Progenitor cell of endocrine pancreas (in vitro differentiated cells): Measurements from ENCODE around the gene KCNH8. TPM values are rescaled to one million over a fixed set of nuclear protein-coding genes. Genes with fewer than 3 reads are reported as not detected.
"Not testable (repeated sequence)": the region's sequence is repeated elsewhere in the genome, so short reads cannot be mapped to it uniquely, and the experiment has no call there.

Source experiments
- DNase-seq: peaks from one replicate; pipeline ENCODE4 v3.0.0; 2021; ENCODE audit warnings: low spot score; ENCODE audit not compliant: unreplicated experiment
- H3K27ac Mint-ChIP-seq: 2 replicates; pipeline ENCODE4 v1.8.0; 2021; ENCODE audit warnings: mild to moderate bottlenecking, moderate library complexity, mixed read lengths
- H3K27me3 Mint-ChIP-seq: 2 replicates; pipeline ENCODE4 v1.8.0; 2021; ENCODE audit warnings: mixed read lengths
- H3K36me3 Mint-ChIP-seq: 2 replicates; pipeline ENCODE4 v1.8.0; 2022; ENCODE audit warnings: mixed read lengths; ENCODE audit not compliant: insufficient read depth
- H3K4me1 Mint-ChIP-seq: 2 replicates; pipeline ENCODE4 v1.8.0; 2021; ENCODE audit warnings: low read depth, mixed read lengths
- H3K4me3 Mint-ChIP-seq: 2 replicates; pipeline ENCODE4 v1.8.0; 2021; ENCODE audit warnings: low read depth, mild to moderate bottlenecking, moderate library complexity, mixed read lengths
- H3K9me3 Mint-ChIP-seq: 2 replicates; pipeline ENCODE4 v1.8.0; 2021; ENCODE audit warnings: low read depth, mixed read lengths
- CTCF ChIP-seq: fragments of 200-600 bp; sonication (generic); IDR thresholded peaks from one replicate; pipeline ENCODE4 v1.5.0; 2021; ENCODE audit warnings: antibody characterized with exemption, mild to moderate bottlenecking; ENCODE audit not compliant: unreplicated experiment
- long read RNA-seq: library from polyadenylated mRNA; unstranded; transcript quantifications from one replicate; pipeline ENCODE4 v2.0.0, GENCODE V29; 2020
- total RNA-seq: library from RNA; stranded (reverse); gene quantifications from 2 replicates; pipeline ENCODE4 v1.2.1, GENCODE V29; 2021

The KCNH8 gene
- total RNA-seq, result 9.8 and 10.0 TPM in 2 replicates
- long read RNA-seq, partial matches to known transcripts, result 2 of 3 reads
- long read RNA-seq, other reads (novel, unspliced or antisense), result 1 of 3 reads

GRCh38 chr3:19147905-19148767 lies at the start of gene KCNH8:
KCNH8 (plus strand) TSS chr3:19148510; CDS start chr3:19148720, 210 bp downstream.
- DNase-seq, result peak; percentile 47
- Mint-ChIP-seq H3K27me3 (no peaks in the 10 kb centered on the region), H3K36me3 (no peaks in the 10 kb centered on the region), H3K27ac (peak within 1 kb of the TSS; percentile 99), H3K4me3 (peak within 1 kb of the TSS; percentile 93), H3K4me1 (peaks cover 10% of the 10 kb centered on the region), H3K9me3 (no peaks in the 10 kb centered on the region)
- TF ChIP-seq CTCF, result no peak

GRCh38 chr3:19102654-19103290 lies 45.5 kb upstream of the KCNH8 start:
- not testable (repeated sequence) for H3K9me3 Mint-ChIP-seq, DNase-seq, H3K4me1 Mint-ChIP-seq, H3K27me3 Mint-ChIP-seq, H3K36me3 Mint-ChIP-seq
- H3K4me3 Mint-ChIP-seq, result peak overlapping the region; percentile 80
- peak overlapping the region; percentile 94 for H3K27ac Mint-ChIP-seq

GRCh38 chr3:19103510-19103909 lies 44.8 kb upstream of the KCNH8 start:
- DNase-seq, result no peak
- H3K4me3 Mint-ChIP-seq, result peak overlapping the region; percentile 80
- no peaks in the 10 kb centered on the region for H3K36me3 Mint-ChIP-seq
- TF ChIP-seq CTCF, result no peak
- no peak overlapping the region for H3K27ac Mint-ChIP-seq
- H3K27me3 Mint-ChIP-seq, result no peaks in the 10 kb centered on the region
- no peaks in the 10 kb centered on the region for H3K4me1 Mint-ChIP-seq
- H3K9me3 Mint-ChIP-seq, result peaks cover 7% of the 10 kb centered on the region

- TF ChIP-seq CTCF, result no peak
- H3K36me3 Mint-ChIP-seq, result no peaks in the 10 kb centered on the region
- H3K4me1 Mint-ChIP-seq, result no peaks in the 10 kb centered on the region
- DNase-seq, result no peak
- no peaks in the 10 kb centered on the region for H3K27me3 Mint-ChIP-seq
- H3K9me3 Mint-ChIP-seq, result peaks cover 7% of the 10 kb centered on the region
- H3K27ac Mint-ChIP-seq, result no peak overlapping the region
- H3K4me3 Mint-ChIP-seq, result no peak overlapping the region
Measured at GRCh38 chr3:19104459-19104858, 43.9 kb upstream of the KCNH8 start.

- H3K27me3 Mint-ChIP-seq, result no peaks in the 10 kb centered on the region
Measured at GRCh38 chr3:19105826-19106225, 42.5 kb upstream of the KCNH8 start.

More at GRCh38 chr3:19105826-19106225, 42.5 kb upstream of the KCNH8 start:
- Mint-ChIP-seq H3K4me1 (no peaks in the 10 kb centered on the region), H3K36me3 (no peaks in the 10 kb centered on the region), H3K27ac (no peak overlapping the region), H3K4me3 (no peak overlapping the region), H3K9me3 (peaks cover 7% of the 10 kb centered on the region)
- DNase-seq, result no peak
- TF ChIP-seq CTCF, result no peak
